HEK293 (cell line): ENCODE measurements around the gene RRBP1.

Experiments
- CTCF ChIA-PET: fragments of 350-600 bp; formaldehyde crosslinking; extraction: SDS; loops from one replicate; lab custom pipeline; 2021; ENCODE audit warnings: antibody characterized with exemption; lab: Yijun Ruan, JAX
- POLR2A ChIA-PET: fragments of 300-600 bp; formaldehyde crosslinking; extraction: SDS; loops from one replicate; lab custom pipeline; 2020; ENCODE audit warnings: antibody characterized with exemption, inconsistent platforms; lab: Yijun Ruan, JAX
- H3K27ac ChIP-seq: fragments of 200-500 bp; sonication (Bioruptor generic); 2 replicates; pipeline ENCODE4 v1.5.1; 2014; ENCODE audit warnings: low read depth, low read length, control low read depth, inconsistent platforms; ENCODE audit errors: extremely low read depth
- H3K36me3 ChIP-seq, 2 experiments: fragments of 200-500 bp in 1 of 2; sonication (Bioruptor generic) in 1 of 2; 1 replicate in 1 of 2; 2 replicates in 1 of 2; pipeline ENCODE4 v1.5.1; 2014 to 2017; ENCODE audit warnings: inconsistent platforms in 2 of 2, low read length in 2 of 2; ENCODE audit not compliant: control insufficient read depth in 2 of 2, insufficient read depth in 1 of 2
- H3K4me1 ChIP-seq: fragments of 200-500 bp; sonication (Bioruptor generic); 2 replicates; pipeline ENCODE4 v1.5.1; 2014; ENCODE audit warnings: mild to moderate bottlenecking, low read length, inconsistent platforms; ENCODE audit not compliant: control insufficient read depth, insufficient read depth
- H3K4me3 ChIP-seq: 2 replicates; pipeline ENCODE4 v1.5.1; 2011; ENCODE audit warnings: low read depth, mild to moderate bottlenecking, control low read depth, low read length, moderate library complexity
- H3K9me3 ChIP-seq: fragments of 200-500 bp; sonication (Bioruptor generic); 2 replicates; pipeline ENCODE4 v1.5.1; 2014; ENCODE audit warnings: low read depth, low read length, inconsistent platforms; ENCODE audit not compliant: control insufficient read depth, insufficient read depth
- CTCF ChIP-seq: fragments of 450-650 bp; formaldehyde crosslinking; IDR thresholded peaks from 2 replicates; pipeline ENCODE4 v1.5.1; 2016; ENCODE audit warnings: missing biosample characterization, missing genetic modification characterization
- GLIS2 ChIP-seq: fragments of 450-650 bp; formaldehyde crosslinking; IDR thresholded peaks from 2 replicates; pipeline ENCODE4 v1.5.1; 2016; ENCODE audit warnings: missing biosample characterization, missing genetic modification characterization
- HOXA7 ChIP-seq: sonication (generic); formaldehyde crosslinking; IDR thresholded peaks from 2 replicates; pipeline ENCODE4 v1.8.1; 2022; ENCODE audit warnings: missing genetic modification reagents, borderline replicate concordance
- KLF1 ChIP-seq: fragments of 450-650 bp; formaldehyde crosslinking; IDR thresholded peaks from 2 replicates; pipeline ENCODE4 v1.5.1; 2016; ENCODE audit warnings: missing biosample characterization, missing genetic modification characterization
- REPIN1 ChIP-seq: fragments of 450-650 bp; formaldehyde crosslinking; IDR thresholded peaks from 2 replicates; pipeline ENCODE4 v1.5.1; 2017; ENCODE audit warnings: missing biosample characterization, missing genetic modification characterization, low read depth
- SETDB1 ChIP-seq: IDR thresholded peaks from one replicate; pipeline ENCODE4 v1.6.1; 2017; ENCODE audit warnings: mild to moderate bottlenecking, low read length, moderate library complexity, mixed read lengths; ENCODE audit not compliant: insufficient read length
- SP2 ChIP-seq: fragments of 450-650 bp; formaldehyde crosslinking; IDR thresholded peaks from 2 replicates; pipeline ENCODE4 v1.5.1; 2016; ENCODE audit warnings: missing biosample characterization, missing genetic modification characterization
- SP3 ChIP-seq: fragments of 450-650 bp; formaldehyde crosslinking; IDR thresholded peaks from 2 replicates; pipeline ENCODE4 v1.5.1; 2016; ENCODE audit warnings: missing biosample characterization, missing genetic modification characterization
- ZBTB26 ChIP-seq: fragments of 450-650 bp; formaldehyde crosslinking; optimal IDR thresholded peaks from 2 replicates; pipeline ENCODE3; 2016; ENCODE audit warnings: missing biosample characterization, mild to moderate bottlenecking, missing genetic modification characterization
- ZNF280D ChIP-seq: fragments of 450-650 bp; formaldehyde crosslinking; IDR thresholded peaks from 2 replicates; pipeline ENCODE4 v1.5.1; 2016; ENCODE audit warnings: missing biosample characterization, missing genetic modification characterization
- ZNF354C ChIP-seq: fragments of 450-650 bp; formaldehyde crosslinking; IDR thresholded peaks from 2 replicates; pipeline ENCODE4 v1.5.1; 2016; ENCODE audit warnings: missing biosample characterization, missing genetic modification characterization, low read depth, borderline replicate concordance
- ZNF544 ChIP-seq: fragments of 450-650 bp; formaldehyde crosslinking; IDR thresholded peaks from 2 replicates; pipeline ENCODE4 v1.5.0; 2017; ENCODE audit warnings: missing biosample characterization, missing genetic modification characterization
- ZNF580 ChIP-seq: fragments of 450-650 bp; formaldehyde crosslinking; IDR thresholded peaks from 2 replicates; pipeline ENCODE4 v1.5.1; 2016; ENCODE audit warnings: missing biosample characterization, missing genetic modification characterization
- ZNF629 ChIP-seq: fragments of 450-650 bp; formaldehyde crosslinking; IDR thresholded peaks from 2 replicates; pipeline ENCODE4 v1.5.1; 2017; ENCODE audit warnings: missing biosample characterization, missing genetic modification characterization
- ZNF654 ChIP-seq: fragments of 450-650 bp; formaldehyde crosslinking; IDR thresholded peaks from 2 replicates; pipeline ENCODE4 v1.5.1; 2016; ENCODE audit warnings: low read depth, missing biosample characterization, missing genetic modification characterization
- ZNF664 ChIP-seq: fragments of 450-650 bp; formaldehyde crosslinking; IDR thresholded peaks from 2 replicates; pipeline ENCODE4 v1.5.1; 2016; ENCODE audit warnings: missing biosample characterization, missing genetic modification characterization
- ZNF677 ChIP-seq: fragments of 450-650 bp; IDR thresholded peaks from 2 replicates; pipeline ENCODE4 v1.5.0; 2018; ENCODE audit warnings: missing biosample characterization, mild to moderate bottlenecking, missing genetic modification characterization, moderate library complexity
- ZNF843 ChIP-seq: fragments of 450-650 bp; formaldehyde crosslinking; IDR thresholded peaks from 2 replicates; pipeline ENCODE4 v1.5.1; 2016; ENCODE audit warnings: missing biosample characterization, missing genetic modification characterization
- ZSCAN23 ChIP-seq: fragments of 450-650 bp; formaldehyde crosslinking; IDR thresholded peaks from 2 replicates; pipeline ENCODE4 v1.5.1; 2016; ENCODE audit warnings: missing biosample characterization, missing genetic modification characterization

Gene RRBP1

GRCh38 chr20:17726902-17727301 is 44.9 kb upstream of the RRBP1 start:
- H3K36me3 ChIP-seq, result no peaks in the 10 kb centered on the region
- TF ChIP-seq ZSCAN23 (tag by site-specific recombination), result no peak
- TF ChIP-seq ZNF544, result no peak
- TF ChIP-seq ZNF654 (tag by site-specific recombination), result no peak
- no peak for TF ChIP-seq ZBTB26 (tag by site-specific recombination)
- TF ChIP-seq KLF1 (tag by site-specific recombination), result no peak
- TF ChIP-seq ZNF280D (tag by site-specific recombination), result no peak
- no peak for TF ChIP-seq SP2 (tag by site-specific recombination)
- TF ChIP-seq ZNF664 (tag by site-specific recombination), result no peak
- TF ChIP-seq REPIN1 (tag by site-specific recombination), result no peak
- TF ChIP-seq GLIS2 (tag by site-specific recombination), result no peak
- no peak for TF ChIP-seq ZNF677 (tag by site-specific recombination)
- TF ChIP-seq CTCF, result no peak
- TF ChIP-seq ZNF354C (tag by site-specific recombination), result no peak
- TF ChIP-seq ZNF580 (tag by site-specific recombination), result no peak
- TF ChIP-seq HOXA7 (CRISPR knock-in tag), result no peak
- TF ChIP-seq, all 188 proteins: peak for 0
- no peak overlapping the region for H3K27ac ChIP-seq
- no peaks in the 10 kb centered on the region for H3K4me1 ChIP-seq
- CTCF ChIA-PET, result interaction anchor here (0.7 kb wide), 1 partner anchor 90 kb away, joined by 3 read pairs; no protein-coding TSS in a partner anchor
- POLR2A ChIA-PET, result no interaction called here
- H3K9me3 ChIP-seq, result no peaks in the 10 kb centered on the region
- H3K4me3 ChIP-seq, result no peak overlapping the region

- H3K4me1 ChIP-seq, result no peaks in the 10 kb centered on the region
- no peaks in the 10 kb centered on the region for H3K9me3 ChIP-seq
- H3K36me3 ChIP-seq, result no peaks in the 10 kb centered on the region
- no peak overlapping the region for H3K27ac ChIP-seq
- no peak overlapping the region for H3K4me3 ChIP-seq
- ChIA-PET CTCF (interaction anchor here (0.6 to 0.8 kb wide), 2 partner anchors 195 to 271 kb away, joined by 3 read pairs; no protein-coding TSS in a partner anchor), POLR2A (no interaction called here)
- TF ChIP-seq SETDB1, result no peak
- no peak for TF ChIP-seq ZNF843
- 0 out of 2 replicates have a peak, but pooled peaks have one; percentile 31 for TF ChIP-seq ZNF629 (tag by site-specific recombination)
- no peak for TF ChIP-seq SP3 (tag by site-specific recombination)
Observed at GRCh38 chr20:17725094-17725835, 43.2 kb upstream of the RRBP1 start.
